GM23338 (cell line): ENCODE measurements around the gene COL25A1. TPM values are rescaled to one million over a fixed set of nuclear protein-coding genes. Genes with fewer than 3 reads are reported as not detected.
A peak's percentile ranks its signal among the peaks of the same experiment; 100 is the strongest.

Experiments
- ATAC-seq: fragments of 200-7000 bp; cut with Tn5 transposase; 3 replicates; pipeline ENCODE4 v1.9.1; 2020
- DNase-seq: peaks from one replicate; pipeline ENCODE4 v3.0.0-alpha.2; 2015; ENCODE audit warnings: low spot score
- H2AFZ ChIP-seq: fragments of 200-600 bp; sonication (generic); 2 replicates; pipeline ENCODE4 v1.8.0; 2016; ENCODE audit warnings: antibody characterized with exemption, mild to moderate bottlenecking, moderate library complexity
- H3F3A ChIP-seq: fragments of 200-600 bp; sonication (generic); replicated peaks from 2 replicates; pipeline ENCODE4 v1.8.0; 2017; ENCODE audit warnings: antibody characterized with exemption, mixed run types, low read depth
- H3K27ac ChIP-seq: fragments of 200-600 bp; sonication (generic); 2 replicates; pipeline ENCODE4 v1.6.1; 2016; ENCODE audit warnings: low read depth
- H3K27me3 ChIP-seq: fragments of 200-600 bp; sonication (generic); 2 replicates; pipeline ENCODE4 v1.8.0; 2016; ENCODE audit warnings: mild to moderate bottlenecking, mixed run types, moderate library complexity; ENCODE audit not compliant: insufficient read depth
- H3K36me3 ChIP-seq: fragments of 200-600 bp; sonication (generic); 2 replicates; pipeline ENCODE4 v1.8.0; 2016; ENCODE audit warnings: mild to moderate bottlenecking; ENCODE audit not compliant: insufficient read depth
- H3K4me1 ChIP-seq: fragments of 200-600 bp; sonication (generic); 2 replicates; pipeline ENCODE4 v1.8.0; 2016; ENCODE audit warnings: mild to moderate bottlenecking, moderate library complexity; ENCODE audit not compliant: insufficient read depth
- H3K4me2 ChIP-seq: fragments of 200-600 bp; sonication (generic); 2 replicates; pipeline ENCODE4 v1.7.1; 2017; ENCODE audit warnings: mixed run types
- H3K4me3 ChIP-seq: fragments of 200-600 bp; sonication (generic); 2 replicates; pipeline ENCODE4 v1.6.1; 2016; ENCODE audit warnings: mixed run types
- H3K79me2 ChIP-seq: fragments of 200-600 bp; sonication (generic); replicated peaks from 2 replicates; pipeline ENCODE4 v1.8.0; 2017; ENCODE audit warnings: mild to moderate bottlenecking; ENCODE audit not compliant: insufficient read depth
- H3K9me2 ChIP-seq: fragments of 200-600 bp; sonication (generic); 2 replicates; pipeline ENCODE4 v1.8.0; 2017; ENCODE audit not compliant: insufficient read depth
- H4K20me1 ChIP-seq: fragments of 200-600 bp; sonication (generic); replicated peaks from 2 replicates; pipeline ENCODE4 v1.8.0; 2017; ENCODE audit warnings: mild to moderate bottlenecking; ENCODE audit not compliant: insufficient read depth
- H3K27ac Mint-ChIP-seq: 2 replicates; pipeline ENCODE4 v1.8.0; 2020; ENCODE audit warnings: inconsistent platforms, mild to moderate bottlenecking, moderate library complexity, mixed read lengths
- H3K27me3 Mint-ChIP-seq: 3 replicates; pipeline ENCODE4 v1.8.0; 2022; ENCODE audit warnings: low read depth, mild to moderate bottlenecking, moderate library complexity, mixed read lengths, inconsistent platforms; ENCODE audit not compliant: insufficient read depth, poor library complexity
- H3K36me3 Mint-ChIP-seq: 3 replicates; pipeline ENCODE4 v1.8.0; 2021; ENCODE audit warnings: low read depth, mild to moderate bottlenecking, inconsistent platforms, moderate library complexity, mixed read lengths
- H3K4me1 Mint-ChIP-seq: 3 replicates; pipeline ENCODE4 v1.8.0; 2020; ENCODE audit warnings: mild to moderate bottlenecking, inconsistent platforms, mixed read lengths
- H3K4me3 Mint-ChIP-seq: 3 replicates; pipeline ENCODE4 v1.8.0; 2021; ENCODE audit warnings: moderate library complexity, mild to moderate bottlenecking, inconsistent platforms, mixed read lengths
- H3K9me3 Mint-ChIP-seq: 3 replicates; pipeline ENCODE4 v1.8.0; 2020; ENCODE audit warnings: moderate library complexity, mild to moderate bottlenecking, inconsistent platforms, mixed read lengths
- EZH2 ChIP-seq: fragments of 200-600 bp; sonication (generic); IDR thresholded peaks from one replicate; pipeline ENCODE4 v1.8.0; 2017; ENCODE audit warnings: antibody characterized with exemption, mild to moderate bottlenecking, low read depth; ENCODE audit not compliant: unreplicated experiment
- EZH2phosphoT487 ChIP-seq: fragments of 200-600 bp; sonication (generic); IDR thresholded peaks from one replicate; pipeline ENCODE4 v1.8.1; 2018; ENCODE audit warnings: antibody characterized with exemption; ENCODE audit not compliant: unreplicated experiment
- JUNB ChIP-seq: IDR thresholded peaks from one replicate; pipeline ENCODE4 v1.6.1; 2016; ENCODE audit warnings: antibody characterized with exemption; ENCODE audit not compliant: unreplicated experiment
- NANOG ChIP-seq: IDR thresholded peaks from 2 replicates; pipeline ENCODE4 v1.6.1; 2016; ENCODE audit warnings: antibody characterized with exemption, borderline replicate concordance
- POLR2AphosphoS5 ChIP-seq: IDR thresholded peaks from 2 replicates; pipeline ENCODE4 v1.6.1; 2016; ENCODE audit warnings: antibody characterized with exemption, low read depth
- STAT1 ChIP-seq: IDR thresholded peaks from one replicate; pipeline ENCODE4 v1.6.1; 2016; ENCODE audit warnings: antibody characterized with exemption; ENCODE audit not compliant: unreplicated experiment
- ZNF114 ChIP-seq: fragments of 250-450 bp; sonication (Bioruptor Pico); IDR thresholded peaks from 2 replicates; pipeline ENCODE4 v1.5.0; 2020; ENCODE audit warnings: mild to moderate bottlenecking, moderate library complexity
- polyA plus RNA-seq: library from polyadenylated mRNA; unstranded; fragments of >200 nt; fragmentation: Nextera tagmentation; extraction: Ambion mirVana; gene quantifications from 2 replicates; pipeline ENCODE4 v1.2.1, GENCODE V29; 2016
- total RNA-seq: library from RNA; depleted of rRNA; stranded (reverse); fragments of >200 nt; shearing (Covaris generic); gene quantifications from 2 replicates; pipeline ENCODE4 v1.2.3, GENCODE V29; 2014
- TF ChIP-seq, protein P1 (sequence below): fragments of 250-450 bp; sonication (Bioruptor Pico); IDR thresholded peaks from 2 replicates; pipeline ENCODE4 v1.5.0; 2020; ENCODE audit warnings: mild to moderate bottlenecking, moderate library complexity
- TF ChIP-seq, protein P2 (sequence below), 2 experiments: fragments of 200-600 bp in 1 of 2; sonication (generic) in 1 of 2; conservative IDR thresholded peaks; 2 replicates each; pipeline versions ENCODE4 v1.5.1 to v1.6.1; 2016 to 2017; ENCODE audit warnings: antibody characterized with exemption in 2 of 2, low read depth in 2 of 2, mild to moderate bottlenecking in 2 of 2, moderate library complexity in 1 of 2
- TF ChIP-seq, protein P3 (sequence below): IDR thresholded peaks from 2 replicates; pipeline ENCODE4 v1.6.1; 2016; ENCODE audit warnings: antibody characterized with exemption
- TF ChIP-seq, protein P4 (sequence below): IDR thresholded peaks from one replicate; pipeline ENCODE4 v1.6.1; 2018; ENCODE audit warnings: antibody characterized with exemption; ENCODE audit not compliant: unreplicated experiment

The COL25A1 gene
- total and polyA plus RNA-seq, 2 experiments from 2014 or later = 3.9 to 5.6 TPM

DNA sequence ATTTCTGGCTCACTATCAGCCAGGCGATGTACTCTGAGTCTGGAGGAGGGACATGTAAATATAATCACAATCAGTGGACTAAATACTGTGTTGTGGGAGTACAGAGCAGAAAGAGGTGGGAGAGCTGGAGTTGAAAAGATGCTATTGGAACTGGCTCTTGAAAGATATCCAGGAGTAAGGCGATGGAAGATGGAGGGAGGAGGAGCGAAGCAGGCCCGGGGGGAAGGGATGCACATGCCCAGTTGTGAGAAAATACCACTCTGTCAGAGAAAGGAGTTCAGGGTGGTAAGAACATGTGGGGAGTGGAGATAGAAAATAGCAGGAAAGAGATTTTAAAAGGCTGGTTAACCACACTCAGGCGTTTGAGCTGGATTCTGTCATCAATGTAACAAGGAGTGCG is 322.7 kb downstream of the COL25A1 start:
- no peaks in the 10 kb centered on the region for H3K27me3 Mint-ChIP-seq
- Histone ChIP-seq H3K4me3 (no peak overlapping the region), H3K36me3 (no peaks in the 10 kb centered on the region), H2AFZ (peak overlapping the region; percentile 65), H3K27me3 (no peaks in the 10 kb centered on the region), H3K9me2 (0 out of 2 replicates have a peak, but pooled peaks cover under 1% of the 10 kb centered on the region), H3F3A (no peaks in the 10 kb centered on the region), H3K4me2 (no peak overlapping the region), H3K79me2 (no peaks in the 10 kb centered on the region), H4K20me1 (no peaks in the 10 kb centered on the region), H3K4me1 (no peaks in the 10 kb centered on the region), H3K27ac (no peak overlapping the region)
- peaks cover 9% of the 10 kb centered on the region for H3K4me1 Mint-ChIP-seq
- H3K27ac Mint-ChIP-seq = no peak overlapping the region
- DNase-seq (no peak), ATAC-seq (no peak)
- no peak overlapping the region for H3K4me3 Mint-ChIP-seq
- no peaks in the 10 kb centered on the region for H3K36me3 Mint-ChIP-seq
- TF ChIP-seq, protein P1, sequence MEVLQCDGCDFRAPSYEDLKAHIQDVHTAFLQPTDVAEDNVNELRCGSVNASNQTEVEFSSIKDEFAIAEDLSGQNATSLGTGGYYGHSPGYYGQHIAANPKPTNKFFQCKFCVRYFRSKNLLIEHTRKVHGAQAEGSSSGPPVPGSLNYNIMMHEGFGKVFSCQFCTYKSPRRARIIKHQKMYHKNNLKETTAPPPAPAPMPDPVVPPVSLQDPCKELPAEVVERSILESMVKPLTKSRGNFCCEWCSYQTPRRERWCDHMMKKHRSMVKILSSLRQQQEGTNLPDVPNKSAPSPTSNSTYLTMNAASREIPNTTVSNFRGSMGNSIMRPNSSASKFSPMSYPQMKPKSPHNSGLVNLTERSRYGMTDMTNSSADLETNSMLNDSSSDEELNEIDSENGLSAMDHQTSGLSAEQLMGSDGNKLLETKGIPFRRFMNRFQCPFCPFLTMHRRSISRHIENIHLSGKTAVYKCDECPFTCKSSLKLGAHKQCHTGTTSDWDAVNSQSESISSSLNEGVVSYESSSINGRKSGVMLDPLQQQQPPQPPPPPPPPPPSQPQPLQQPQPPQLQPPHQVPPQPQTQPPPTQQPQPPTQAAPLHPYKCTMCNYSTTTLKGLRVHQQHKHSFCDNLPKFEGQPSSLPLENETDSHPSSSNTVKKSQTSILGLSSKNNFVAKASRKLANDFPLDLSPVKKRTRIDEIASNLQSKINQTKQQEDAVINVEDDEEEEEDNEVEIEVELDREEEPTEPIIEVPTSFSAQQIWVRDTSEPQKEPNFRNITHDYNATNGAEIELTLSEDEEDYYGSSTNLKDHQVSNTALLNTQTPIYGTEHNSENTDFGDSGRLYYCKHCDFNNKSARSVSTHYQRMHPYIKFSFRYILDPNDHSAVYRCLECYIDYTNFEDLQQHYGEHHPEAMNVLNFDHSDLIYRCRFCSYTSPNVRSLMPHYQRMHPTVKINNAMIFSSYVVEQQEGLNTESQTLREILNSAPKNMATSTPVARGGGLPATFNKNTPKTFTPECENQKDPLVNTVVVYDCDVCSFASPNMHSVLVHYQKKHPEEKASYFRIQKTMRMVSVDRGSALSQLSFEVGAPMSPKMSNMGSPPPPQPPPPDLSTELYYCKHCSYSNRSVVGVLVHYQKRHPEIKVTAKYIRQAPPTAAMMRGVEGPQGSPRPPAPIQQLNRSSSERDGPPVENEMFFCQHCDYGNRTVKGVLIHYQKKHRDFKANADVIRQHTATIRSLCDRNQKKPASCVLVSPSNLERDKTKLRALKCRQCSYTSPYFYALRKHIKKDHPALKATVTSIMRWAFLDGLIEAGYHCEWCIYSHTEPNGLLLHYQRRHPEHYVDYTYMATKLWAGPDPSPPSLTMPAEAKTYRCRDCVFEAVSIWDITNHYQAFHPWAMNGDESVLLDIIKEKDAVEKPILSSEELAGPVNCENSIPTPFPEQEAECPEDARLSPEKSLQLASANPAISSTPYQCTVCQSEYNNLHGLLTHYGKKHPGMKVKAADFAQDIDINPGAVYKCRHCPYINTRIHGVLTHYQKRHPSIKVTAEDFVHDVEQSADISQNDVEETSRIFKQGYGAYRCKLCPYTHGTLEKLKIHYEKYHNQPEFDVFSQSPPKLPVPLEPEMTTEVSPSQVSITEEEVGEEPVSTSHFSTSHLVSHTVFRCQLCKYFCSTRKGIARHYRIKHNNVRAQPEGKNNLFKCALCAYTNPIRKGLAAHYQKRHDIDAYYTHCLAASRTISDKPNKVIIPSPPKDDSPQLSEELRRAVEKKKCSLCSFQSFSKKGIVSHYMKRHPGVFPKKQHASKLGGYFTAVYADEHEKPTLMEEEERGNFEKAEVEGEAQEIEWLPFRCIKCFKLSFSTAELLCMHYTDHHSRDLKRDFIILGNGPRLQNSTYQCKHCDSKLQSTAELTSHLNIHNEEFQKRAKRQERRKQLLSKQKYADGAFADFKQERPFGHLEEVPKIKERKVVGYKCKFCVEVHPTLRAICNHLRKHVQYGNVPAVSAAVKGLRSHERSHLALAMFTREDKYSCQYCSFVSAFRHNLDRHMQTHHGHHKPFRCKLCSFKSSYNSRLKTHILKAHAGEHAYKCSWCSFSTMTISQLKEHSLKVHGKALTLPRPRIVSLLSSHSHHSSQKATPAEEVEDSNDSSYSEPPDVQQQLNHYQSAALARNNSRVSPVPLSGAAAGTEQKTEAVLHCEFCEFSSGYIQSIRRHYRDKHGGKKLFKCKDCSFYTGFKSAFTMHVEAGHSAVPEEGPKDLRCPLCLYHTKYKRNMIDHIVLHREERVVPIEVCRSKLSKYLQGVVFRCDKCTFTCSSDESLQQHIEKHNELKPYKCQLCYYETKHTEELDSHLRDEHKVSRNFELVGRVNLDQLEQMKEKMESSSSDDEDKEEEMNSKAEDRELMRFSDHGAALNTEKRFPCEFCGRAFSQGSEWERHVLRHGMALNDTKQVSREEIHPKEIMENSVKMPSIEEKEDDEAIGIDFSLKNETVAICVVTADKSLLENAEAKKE (CRISPR knock-in tag) = no peak
- TF ChIP-seq ZNF114 (no peak), JUNB (no peak), EZH2phosphoT487 (no peak), STAT1 (no peak), NANOG (no peak), POLR2AphosphoS5 (no peak), EZH2 (no peak)
- TF ChIP-seq, protein P2, sequence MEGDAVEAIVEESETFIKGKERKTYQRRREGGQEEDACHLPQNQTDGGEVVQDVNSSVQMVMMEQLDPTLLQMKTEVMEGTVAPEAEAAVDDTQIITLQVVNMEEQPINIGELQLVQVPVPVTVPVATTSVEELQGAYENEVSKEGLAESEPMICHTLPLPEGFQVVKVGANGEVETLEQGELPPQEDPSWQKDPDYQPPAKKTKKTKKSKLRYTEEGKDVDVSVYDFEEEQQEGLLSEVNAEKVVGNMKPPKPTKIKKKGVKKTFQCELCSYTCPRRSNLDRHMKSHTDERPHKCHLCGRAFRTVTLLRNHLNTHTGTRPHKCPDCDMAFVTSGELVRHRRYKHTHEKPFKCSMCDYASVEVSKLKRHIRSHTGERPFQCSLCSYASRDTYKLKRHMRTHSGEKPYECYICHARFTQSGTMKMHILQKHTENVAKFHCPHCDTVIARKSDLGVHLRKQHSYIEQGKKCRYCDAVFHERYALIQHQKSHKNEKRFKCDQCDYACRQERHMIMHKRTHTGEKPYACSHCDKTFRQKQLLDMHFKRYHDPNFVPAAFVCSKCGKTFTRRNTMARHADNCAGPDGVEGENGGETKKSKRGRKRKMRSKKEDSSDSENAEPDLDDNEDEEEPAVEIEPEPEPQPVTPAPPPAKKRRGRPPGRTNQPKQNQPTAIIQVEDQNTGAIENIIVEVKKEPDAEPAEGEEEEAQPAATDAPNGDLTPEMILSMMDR (conservative IDR thresholded peaks at IDR 0.05; ENCODE audit: low read depth in 2 of 2) = no peak
- TF ChIP-seq, protein P3, sequence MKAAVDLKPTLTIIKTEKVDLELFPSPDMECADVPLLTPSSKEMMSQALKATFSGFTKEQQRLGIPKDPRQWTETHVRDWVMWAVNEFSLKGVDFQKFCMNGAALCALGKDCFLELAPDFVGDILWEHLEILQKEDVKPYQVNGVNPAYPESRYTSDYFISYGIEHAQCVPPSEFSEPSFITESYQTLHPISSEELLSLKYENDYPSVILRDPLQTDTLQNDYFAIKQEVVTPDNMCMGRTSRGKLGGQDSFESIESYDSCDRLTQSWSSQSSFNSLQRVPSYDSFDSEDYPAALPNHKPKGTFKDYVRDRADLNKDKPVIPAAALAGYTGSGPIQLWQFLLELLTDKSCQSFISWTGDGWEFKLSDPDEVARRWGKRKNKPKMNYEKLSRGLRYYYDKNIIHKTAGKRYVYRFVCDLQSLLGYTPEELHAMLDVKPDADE = no peak
- TF ChIP-seq, protein P4, sequence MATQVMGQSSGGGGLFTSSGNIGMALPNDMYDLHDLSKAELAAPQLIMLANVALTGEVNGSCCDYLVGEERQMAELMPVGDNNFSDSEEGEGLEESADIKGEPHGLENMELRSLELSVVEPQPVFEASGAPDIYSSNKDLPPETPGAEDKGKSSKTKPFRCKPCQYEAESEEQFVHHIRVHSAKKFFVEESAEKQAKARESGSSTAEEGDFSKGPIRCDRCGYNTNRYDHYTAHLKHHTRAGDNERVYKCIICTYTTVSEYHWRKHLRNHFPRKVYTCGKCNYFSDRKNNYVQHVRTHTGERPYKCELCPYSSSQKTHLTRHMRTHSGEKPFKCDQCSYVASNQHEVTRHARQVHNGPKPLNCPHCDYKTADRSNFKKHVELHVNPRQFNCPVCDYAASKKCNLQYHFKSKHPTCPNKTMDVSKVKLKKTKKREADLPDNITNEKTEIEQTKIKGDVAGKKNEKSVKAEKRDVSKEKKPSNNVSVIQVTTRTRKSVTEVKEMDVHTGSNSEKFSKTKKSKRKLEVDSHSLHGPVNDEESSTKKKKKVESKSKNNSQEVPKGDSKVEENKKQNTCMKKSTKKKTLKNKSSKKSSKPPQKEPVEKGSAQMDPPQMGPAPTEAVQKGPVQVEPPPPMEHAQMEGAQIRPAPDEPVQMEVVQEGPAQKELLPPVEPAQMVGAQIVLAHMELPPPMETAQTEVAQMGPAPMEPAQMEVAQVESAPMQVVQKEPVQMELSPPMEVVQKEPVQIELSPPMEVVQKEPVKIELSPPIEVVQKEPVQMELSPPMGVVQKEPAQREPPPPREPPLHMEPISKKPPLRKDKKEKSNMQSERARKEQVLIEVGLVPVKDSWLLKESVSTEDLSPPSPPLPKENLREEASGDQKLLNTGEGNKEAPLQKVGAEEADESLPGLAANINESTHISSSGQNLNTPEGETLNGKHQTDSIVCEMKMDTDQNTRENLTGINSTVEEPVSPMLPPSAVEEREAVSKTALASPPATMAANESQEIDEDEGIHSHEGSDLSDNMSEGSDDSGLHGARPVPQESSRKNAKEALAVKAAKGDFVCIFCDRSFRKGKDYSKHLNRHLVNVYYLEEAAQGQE = no peak
- H3K9me3 Mint-ChIP-seq = no peaks in the 10 kb centered on the region; the same call in 2 of the 3 replicates
